ENCODE measurements around the gene CLMN.
"Not testable (repeated sequence)": the region's sequence is repeated elsewhere in the genome, so short reads cannot be mapped to it uniquely, and the experiment has no call there.

Gene CLMN

GRCh38 chr14:95140060-95140858, 179.4 kb downstream of the CLMN start:
- FAIRE-seq (no peak), DNase-seq (ENCODE audit: low spot score) (no peak)

GRCh38 chr14:95138876-95139275, 180.8 kb downstream of the CLMN start:
- no peak for FAIRE-seq
- DNase-seq (ENCODE audit: low spot score): no peak

GRCh38 chr14:95138455-95138854, 181.3 kb downstream of the CLMN start:
- not testable (repeated sequence) for DNase-seq (ENCODE audit: low spot score); FAIRE-seq

GRCh38 chr14:95137804-95138167, 181.9 kb downstream of the CLMN start:
- no peak for FAIRE-seq
- no peak for DNase-seq (ENCODE audit: low spot score)

- no peak for DNase-seq (ENCODE audit: low spot score)
- no peak for FAIRE-seq
These were observed 182.4 kb downstream of the CLMN start for GRCh38 chr14:95137164-95137803.

- DNase-seq (ENCODE audit: low spot score): no peak
- no peak for FAIRE-seq
These were observed 183.1 kb downstream of the CLMN start for GRCh38 chr14:95136631-95137030.

GRCh38 chr14:95134304-95134933, 185.3 kb downstream of the CLMN start:
- no peak for FAIRE-seq

GRCh38 chr14:95133282-95133681, 186.4 kb downstream of the CLMN start:
- no peak for FAIRE-seq
- no peak for DNase-seq (ENCODE audit: low spot score)

More at GRCh38 chr14:95134304-95134933, 185.3 kb downstream of the CLMN start:
- DNase-seq (ENCODE audit: low spot score): no peak

- DNase-seq (ENCODE audit: low spot score): no peak
- FAIRE-seq: no peak
These were observed 186.9 kb downstream of the CLMN start for GRCh38 chr14:95132760-95133159.
